Epidermal melanocyte (primary cell): ENCODE results near the gene BMAL1.
"Not testable (repeated sequence)": the region's sequence is repeated elsewhere in the genome, so short reads cannot be mapped to it uniquely, and the experiment has no call there.

Experiments
- DNase-seq: peaks from one replicate; pipeline ENCODE4 v3.0.0; 2011; ENCODE audit warnings: low spot score; ENCODE audit not compliant: insufficient read length

BMAL1 gene

GRCh38 chr11:13375798-13376197, 98.2 kb downstream of the BMAL1 start:
- DNase-seq = no peak

- DNase-seq = no peak
Measured at GRCh38 chr11:13376402-13376801, 98.8 kb downstream of the BMAL1 start.

GRCh38 chr11:13376838-13377237, 99.2 kb downstream of the BMAL1 start:
- no peak for DNase-seq

GRCh38 chr11:13378316-13378715, 100.7 kb downstream of the BMAL1 start:
- DNase-seq = no peak

- no peak for DNase-seq
Measured at GRCh38 chr11:13380731-13381130, 103.1 kb downstream of the BMAL1 start.

- no peak for DNase-seq
Measured at GRCh38 chr11:13382751-13383150, 105.2 kb downstream of the BMAL1 start.

GRCh38 chr11:13384908-13385640, 107.5 kb downstream of the BMAL1 start:
- no peak for DNase-seq

GRCh38 chr11:13386567-13386966, 109.0 kb downstream of the BMAL1 start:
- DNase-seq = no peak

- no peak for DNase-seq
Measured at GRCh38 chr11:13388741-13389140, 111.2 kb downstream of the BMAL1 start.

GRCh38 chr11:13391217-13391616, 113.6 kb downstream of the BMAL1 start:
- no peak for DNase-seq

GRCh38 chr11:13398335-13398734, 120.7 kb downstream of the BMAL1 start:
- DNase-seq = not testable (repeated sequence)

- DNase-seq = no peak
Measured at GRCh38 chr11:13405220-13405619, 127.6 kb downstream of the BMAL1 start.

- DNase-seq = no peak
Measured at GRCh38 chr11:13415201-13415600, 137.6 kb downstream of the BMAL1 start.

- no peak for DNase-seq
Measured at GRCh38 chr11:13421561-13421960, 144.0 kb downstream of the BMAL1 start.

- DNase-seq = no peak
Measured at GRCh38 chr11:13423372-13423771, 145.8 kb downstream of the BMAL1 start.

GRCh38 chr11:13427440-13427839, 149.8 kb downstream of the BMAL1 start:
- no peak for DNase-seq

- no peak for DNase-seq
Measured at GRCh38 chr11:13429288-13429687, 151.7 kb downstream of the BMAL1 start.

GRCh38 chr11:13429836-13430235, 152.2 kb downstream of the BMAL1 start:
- no peak for DNase-seq

GRCh38 chr11:13433437-13433836, 155.8 kb downstream of the BMAL1 start:
- DNase-seq = no peak

GRCh38 chr11:13434247-13435205, 156.9 kb downstream of the BMAL1 start:
- no peak for DNase-seq

- DNase-seq = not testable (repeated sequence)
Measured at GRCh38 chr11:13436836-13437235, 159.2 kb downstream of the BMAL1 start.
